GM23338 (cell line): Measurements from ENCODE around the gene ZFP62. TPM values are rescaled to one million over a fixed set of nuclear protein-coding genes. Genes with fewer than 3 reads are reported as not detected.

Source experiments
- ATAC-seq: fragments of 200-7000 bp; cut with Tn5 transposase; 3 replicates; pipeline ENCODE4 v1.9.1; 2020
- DNase-seq: peaks from one replicate; pipeline ENCODE4 v3.0.0-alpha.2; 2015; ENCODE audit warnings: low spot score
- H2AFZ ChIP-seq: fragments of 200-600 bp; sonication (generic); 2 replicates; pipeline ENCODE4 v1.8.0; 2016; ENCODE audit warnings: antibody characterized with exemption, mild to moderate bottlenecking, moderate library complexity
- H3F3A ChIP-seq: fragments of 200-600 bp; sonication (generic); replicated peaks from 2 replicates; pipeline ENCODE4 v1.8.0; 2017; ENCODE audit warnings: antibody characterized with exemption, mixed run types, low read depth
- H3K27ac ChIP-seq: fragments of 200-600 bp; sonication (generic); 2 replicates; pipeline ENCODE4 v1.6.1; 2016; ENCODE audit warnings: low read depth
- H3K27me3 ChIP-seq: fragments of 200-600 bp; sonication (generic); 2 replicates; pipeline ENCODE4 v1.8.0; 2016; ENCODE audit warnings: mild to moderate bottlenecking, mixed run types, moderate library complexity; ENCODE audit not compliant: insufficient read depth
- H3K36me3 ChIP-seq: fragments of 200-600 bp; sonication (generic); 2 replicates; pipeline ENCODE4 v1.8.0; 2016; ENCODE audit warnings: mild to moderate bottlenecking; ENCODE audit not compliant: insufficient read depth
- H3K4me1 ChIP-seq: fragments of 200-600 bp; sonication (generic); 2 replicates; pipeline ENCODE4 v1.8.0; 2016; ENCODE audit warnings: mild to moderate bottlenecking, moderate library complexity; ENCODE audit not compliant: insufficient read depth
- H3K4me2 ChIP-seq: fragments of 200-600 bp; sonication (generic); 2 replicates; pipeline ENCODE4 v1.7.1; 2017; ENCODE audit warnings: mixed run types
- H3K4me3 ChIP-seq: fragments of 200-600 bp; sonication (generic); 2 replicates; pipeline ENCODE4 v1.6.1; 2016; ENCODE audit warnings: mixed run types
- H3K79me2 ChIP-seq: fragments of 200-600 bp; sonication (generic); replicated peaks from 2 replicates; pipeline ENCODE4 v1.8.0; 2017; ENCODE audit warnings: mild to moderate bottlenecking; ENCODE audit not compliant: insufficient read depth
- H3K9me2 ChIP-seq: fragments of 200-600 bp; sonication (generic); 2 replicates; pipeline ENCODE4 v1.8.0; 2017; ENCODE audit not compliant: insufficient read depth
- H4K20me1 ChIP-seq: fragments of 200-600 bp; sonication (generic); replicated peaks from 2 replicates; pipeline ENCODE4 v1.8.0; 2017; ENCODE audit warnings: mild to moderate bottlenecking; ENCODE audit not compliant: insufficient read depth
- H3K27ac Mint-ChIP-seq: 2 replicates; pipeline ENCODE4 v1.8.0; 2020; ENCODE audit warnings: inconsistent platforms, mild to moderate bottlenecking, moderate library complexity, mixed read lengths
- H3K27me3 Mint-ChIP-seq: 3 replicates; pipeline ENCODE4 v1.8.0; 2022; ENCODE audit warnings: low read depth, mild to moderate bottlenecking, moderate library complexity, mixed read lengths, inconsistent platforms; ENCODE audit not compliant: insufficient read depth, poor library complexity
- H3K36me3 Mint-ChIP-seq: 3 replicates; pipeline ENCODE4 v1.8.0; 2021; ENCODE audit warnings: low read depth, mild to moderate bottlenecking, inconsistent platforms, moderate library complexity, mixed read lengths
- H3K4me1 Mint-ChIP-seq: 3 replicates; pipeline ENCODE4 v1.8.0; 2020; ENCODE audit warnings: mild to moderate bottlenecking, inconsistent platforms, mixed read lengths
- H3K4me3 Mint-ChIP-seq: 3 replicates; pipeline ENCODE4 v1.8.0; 2021; ENCODE audit warnings: moderate library complexity, mild to moderate bottlenecking, inconsistent platforms, mixed read lengths
- H3K9me3 Mint-ChIP-seq: 3 replicates; pipeline ENCODE4 v1.8.0; 2020; ENCODE audit warnings: moderate library complexity, mild to moderate bottlenecking, inconsistent platforms, mixed read lengths
- CREB1 ChIP-seq: fragments of 250-450 bp; sonication (Bioruptor Pico); IDR thresholded peaks from 2 replicates; pipeline ENCODE4 v1.5.0; 2020; ENCODE audit warnings: low read depth, mild to moderate bottlenecking, moderate library complexity
- EZH2 ChIP-seq: fragments of 200-600 bp; sonication (generic); IDR thresholded peaks from one replicate; pipeline ENCODE4 v1.8.0; 2017; ENCODE audit warnings: antibody characterized with exemption, mild to moderate bottlenecking, low read depth; ENCODE audit not compliant: unreplicated experiment
- EZH2phosphoT487 ChIP-seq: fragments of 200-600 bp; sonication (generic); IDR thresholded peaks from one replicate; pipeline ENCODE4 v1.8.1; 2018; ENCODE audit warnings: antibody characterized with exemption; ENCODE audit not compliant: unreplicated experiment
- JUNB ChIP-seq: IDR thresholded peaks from one replicate; pipeline ENCODE4 v1.6.1; 2016; ENCODE audit warnings: antibody characterized with exemption; ENCODE audit not compliant: unreplicated experiment
- NANOG ChIP-seq: IDR thresholded peaks from 2 replicates; pipeline ENCODE4 v1.6.1; 2016; ENCODE audit warnings: antibody characterized with exemption, borderline replicate concordance
- POLR2AphosphoS5 ChIP-seq: IDR thresholded peaks from 2 replicates; pipeline ENCODE4 v1.6.1; 2016; ENCODE audit warnings: antibody characterized with exemption, low read depth
- REST ChIP-seq: IDR thresholded peaks from one replicate; pipeline ENCODE4 v1.6.1; 2018; ENCODE audit warnings: antibody characterized with exemption; ENCODE audit not compliant: unreplicated experiment
- STAT1 ChIP-seq: IDR thresholded peaks from one replicate; pipeline ENCODE4 v1.6.1; 2016; ENCODE audit warnings: antibody characterized with exemption; ENCODE audit not compliant: unreplicated experiment
- ZNF114 ChIP-seq: fragments of 250-450 bp; sonication (Bioruptor Pico); IDR thresholded peaks from 2 replicates; pipeline ENCODE4 v1.5.0; 2020; ENCODE audit warnings: mild to moderate bottlenecking, moderate library complexity
- ZNF331 ChIP-seq: fragments of 250-450 bp; sonication (Bioruptor Pico); IDR thresholded peaks from 2 replicates; pipeline ENCODE4 v1.5.0; 2020; ENCODE audit warnings: low read depth, mild to moderate bottlenecking, moderate library complexity
- polyA plus RNA-seq: library from polyadenylated mRNA; unstranded; fragments of >200 nt; fragmentation: Nextera tagmentation; extraction: Ambion mirVana; gene quantifications from 2 replicates; pipeline ENCODE4 v1.2.1, GENCODE V29; 2016
- total RNA-seq: library from RNA; depleted of rRNA; stranded (reverse); fragments of >200 nt; shearing (Covaris generic); gene quantifications from 2 replicates; pipeline ENCODE4 v1.2.3, GENCODE V29; 2014
- TF ChIP-seq, protein P1 (sequence below): IDR thresholded peaks from 2 replicates; pipeline ENCODE4 v1.6.1; 2016; ENCODE audit warnings: antibody characterized with exemption
- TF ChIP-seq, protein P2 (sequence below): fragments of 250-450 bp; sonication (Bioruptor Pico); IDR thresholded peaks from 2 replicates; pipeline ENCODE4 v1.5.0; 2020; ENCODE audit warnings: mild to moderate bottlenecking, moderate library complexity
- TF ChIP-seq, protein P3 (sequence below), 2 experiments: fragments of 200-600 bp in 1 of 2; sonication (generic) in 1 of 2; conservative IDR thresholded peaks; 2 replicates each; pipeline versions ENCODE4 v1.5.1 to v1.6.1; 2016 to 2017; ENCODE audit warnings: antibody characterized with exemption in 2 of 2, low read depth in 2 of 2, mild to moderate bottlenecking in 2 of 2, moderate library complexity in 1 of 2

ZFP62 gene
- total and polyA plus RNA-seq, 2 experiments from 2014 or later, result 32.9 to 33.2 TPM

GRCh38 chr5:180806351-180807011, 54.6 kb downstream of the ZFP62 start:
- H3K4me3 Mint-ChIP-seq, result peak overlapping the region; percentile 47; the same call in 1 of the 3 replicates
- Histone ChIP-seq H3K4me2 (no peak overlapping the region), H3F3A (peaks cover 11% of the 10 kb centered on the region; the same call in 1 of the 2 replicates), H3K36me3 (no peaks in the 10 kb centered on the region), H3K27me3 (no peaks in the 10 kb centered on the region), H3K27ac (no peak overlapping the region), H3K9me2 (no peaks in the 10 kb centered on the region), H3K4me3 (no peak overlapping the region), H2AFZ (no peak overlapping the region), H4K20me1 (no peaks in the 10 kb centered on the region; the same call in 1 of the 2 replicates), H3K4me1 (peaks cover 37% of the 10 kb centered on the region), H3K79me2 (peaks cover 43% of the 10 kb centered on the region)
- no peak for TF ChIP-seq ZNF114 (CRISPR knock-in tag)
- TF ChIP-seq, protein P1, sequence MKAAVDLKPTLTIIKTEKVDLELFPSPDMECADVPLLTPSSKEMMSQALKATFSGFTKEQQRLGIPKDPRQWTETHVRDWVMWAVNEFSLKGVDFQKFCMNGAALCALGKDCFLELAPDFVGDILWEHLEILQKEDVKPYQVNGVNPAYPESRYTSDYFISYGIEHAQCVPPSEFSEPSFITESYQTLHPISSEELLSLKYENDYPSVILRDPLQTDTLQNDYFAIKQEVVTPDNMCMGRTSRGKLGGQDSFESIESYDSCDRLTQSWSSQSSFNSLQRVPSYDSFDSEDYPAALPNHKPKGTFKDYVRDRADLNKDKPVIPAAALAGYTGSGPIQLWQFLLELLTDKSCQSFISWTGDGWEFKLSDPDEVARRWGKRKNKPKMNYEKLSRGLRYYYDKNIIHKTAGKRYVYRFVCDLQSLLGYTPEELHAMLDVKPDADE, result no peak
- no peak for TF ChIP-seq REST
- TF ChIP-seq EZH2phosphoT487, result no peak
- TF ChIP-seq, protein P2, sequence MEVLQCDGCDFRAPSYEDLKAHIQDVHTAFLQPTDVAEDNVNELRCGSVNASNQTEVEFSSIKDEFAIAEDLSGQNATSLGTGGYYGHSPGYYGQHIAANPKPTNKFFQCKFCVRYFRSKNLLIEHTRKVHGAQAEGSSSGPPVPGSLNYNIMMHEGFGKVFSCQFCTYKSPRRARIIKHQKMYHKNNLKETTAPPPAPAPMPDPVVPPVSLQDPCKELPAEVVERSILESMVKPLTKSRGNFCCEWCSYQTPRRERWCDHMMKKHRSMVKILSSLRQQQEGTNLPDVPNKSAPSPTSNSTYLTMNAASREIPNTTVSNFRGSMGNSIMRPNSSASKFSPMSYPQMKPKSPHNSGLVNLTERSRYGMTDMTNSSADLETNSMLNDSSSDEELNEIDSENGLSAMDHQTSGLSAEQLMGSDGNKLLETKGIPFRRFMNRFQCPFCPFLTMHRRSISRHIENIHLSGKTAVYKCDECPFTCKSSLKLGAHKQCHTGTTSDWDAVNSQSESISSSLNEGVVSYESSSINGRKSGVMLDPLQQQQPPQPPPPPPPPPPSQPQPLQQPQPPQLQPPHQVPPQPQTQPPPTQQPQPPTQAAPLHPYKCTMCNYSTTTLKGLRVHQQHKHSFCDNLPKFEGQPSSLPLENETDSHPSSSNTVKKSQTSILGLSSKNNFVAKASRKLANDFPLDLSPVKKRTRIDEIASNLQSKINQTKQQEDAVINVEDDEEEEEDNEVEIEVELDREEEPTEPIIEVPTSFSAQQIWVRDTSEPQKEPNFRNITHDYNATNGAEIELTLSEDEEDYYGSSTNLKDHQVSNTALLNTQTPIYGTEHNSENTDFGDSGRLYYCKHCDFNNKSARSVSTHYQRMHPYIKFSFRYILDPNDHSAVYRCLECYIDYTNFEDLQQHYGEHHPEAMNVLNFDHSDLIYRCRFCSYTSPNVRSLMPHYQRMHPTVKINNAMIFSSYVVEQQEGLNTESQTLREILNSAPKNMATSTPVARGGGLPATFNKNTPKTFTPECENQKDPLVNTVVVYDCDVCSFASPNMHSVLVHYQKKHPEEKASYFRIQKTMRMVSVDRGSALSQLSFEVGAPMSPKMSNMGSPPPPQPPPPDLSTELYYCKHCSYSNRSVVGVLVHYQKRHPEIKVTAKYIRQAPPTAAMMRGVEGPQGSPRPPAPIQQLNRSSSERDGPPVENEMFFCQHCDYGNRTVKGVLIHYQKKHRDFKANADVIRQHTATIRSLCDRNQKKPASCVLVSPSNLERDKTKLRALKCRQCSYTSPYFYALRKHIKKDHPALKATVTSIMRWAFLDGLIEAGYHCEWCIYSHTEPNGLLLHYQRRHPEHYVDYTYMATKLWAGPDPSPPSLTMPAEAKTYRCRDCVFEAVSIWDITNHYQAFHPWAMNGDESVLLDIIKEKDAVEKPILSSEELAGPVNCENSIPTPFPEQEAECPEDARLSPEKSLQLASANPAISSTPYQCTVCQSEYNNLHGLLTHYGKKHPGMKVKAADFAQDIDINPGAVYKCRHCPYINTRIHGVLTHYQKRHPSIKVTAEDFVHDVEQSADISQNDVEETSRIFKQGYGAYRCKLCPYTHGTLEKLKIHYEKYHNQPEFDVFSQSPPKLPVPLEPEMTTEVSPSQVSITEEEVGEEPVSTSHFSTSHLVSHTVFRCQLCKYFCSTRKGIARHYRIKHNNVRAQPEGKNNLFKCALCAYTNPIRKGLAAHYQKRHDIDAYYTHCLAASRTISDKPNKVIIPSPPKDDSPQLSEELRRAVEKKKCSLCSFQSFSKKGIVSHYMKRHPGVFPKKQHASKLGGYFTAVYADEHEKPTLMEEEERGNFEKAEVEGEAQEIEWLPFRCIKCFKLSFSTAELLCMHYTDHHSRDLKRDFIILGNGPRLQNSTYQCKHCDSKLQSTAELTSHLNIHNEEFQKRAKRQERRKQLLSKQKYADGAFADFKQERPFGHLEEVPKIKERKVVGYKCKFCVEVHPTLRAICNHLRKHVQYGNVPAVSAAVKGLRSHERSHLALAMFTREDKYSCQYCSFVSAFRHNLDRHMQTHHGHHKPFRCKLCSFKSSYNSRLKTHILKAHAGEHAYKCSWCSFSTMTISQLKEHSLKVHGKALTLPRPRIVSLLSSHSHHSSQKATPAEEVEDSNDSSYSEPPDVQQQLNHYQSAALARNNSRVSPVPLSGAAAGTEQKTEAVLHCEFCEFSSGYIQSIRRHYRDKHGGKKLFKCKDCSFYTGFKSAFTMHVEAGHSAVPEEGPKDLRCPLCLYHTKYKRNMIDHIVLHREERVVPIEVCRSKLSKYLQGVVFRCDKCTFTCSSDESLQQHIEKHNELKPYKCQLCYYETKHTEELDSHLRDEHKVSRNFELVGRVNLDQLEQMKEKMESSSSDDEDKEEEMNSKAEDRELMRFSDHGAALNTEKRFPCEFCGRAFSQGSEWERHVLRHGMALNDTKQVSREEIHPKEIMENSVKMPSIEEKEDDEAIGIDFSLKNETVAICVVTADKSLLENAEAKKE, result no peak
- no peak for TF ChIP-seq JUNB
- no peak for TF ChIP-seq ZNF331 (CRISPR knock-in tag)
- no peak for TF ChIP-seq EZH2
- no peak for TF ChIP-seq CREB1 (CRISPR knock-in tag)
- TF ChIP-seq POLR2AphosphoS5, result no peak
- no peak for TF ChIP-seq NANOG
- TF ChIP-seq STAT1, result no peak
- TF ChIP-seq, protein P3, sequence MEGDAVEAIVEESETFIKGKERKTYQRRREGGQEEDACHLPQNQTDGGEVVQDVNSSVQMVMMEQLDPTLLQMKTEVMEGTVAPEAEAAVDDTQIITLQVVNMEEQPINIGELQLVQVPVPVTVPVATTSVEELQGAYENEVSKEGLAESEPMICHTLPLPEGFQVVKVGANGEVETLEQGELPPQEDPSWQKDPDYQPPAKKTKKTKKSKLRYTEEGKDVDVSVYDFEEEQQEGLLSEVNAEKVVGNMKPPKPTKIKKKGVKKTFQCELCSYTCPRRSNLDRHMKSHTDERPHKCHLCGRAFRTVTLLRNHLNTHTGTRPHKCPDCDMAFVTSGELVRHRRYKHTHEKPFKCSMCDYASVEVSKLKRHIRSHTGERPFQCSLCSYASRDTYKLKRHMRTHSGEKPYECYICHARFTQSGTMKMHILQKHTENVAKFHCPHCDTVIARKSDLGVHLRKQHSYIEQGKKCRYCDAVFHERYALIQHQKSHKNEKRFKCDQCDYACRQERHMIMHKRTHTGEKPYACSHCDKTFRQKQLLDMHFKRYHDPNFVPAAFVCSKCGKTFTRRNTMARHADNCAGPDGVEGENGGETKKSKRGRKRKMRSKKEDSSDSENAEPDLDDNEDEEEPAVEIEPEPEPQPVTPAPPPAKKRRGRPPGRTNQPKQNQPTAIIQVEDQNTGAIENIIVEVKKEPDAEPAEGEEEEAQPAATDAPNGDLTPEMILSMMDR (conservative IDR thresholded peaks at IDR 0.05; ENCODE audit: low read depth in 2 of 2), result no peak
- peaks cover 67% of the 10 kb centered on the region for H3K4me1 Mint-ChIP-seq
- no peaks in the 10 kb centered on the region; the same call in 2 of the 3 replicates for H3K9me3 Mint-ChIP-seq
- no peak overlapping the region; the same call in 1 of the 2 replicates for H3K27ac Mint-ChIP-seq
- H3K27me3 Mint-ChIP-seq, result peaks cover 6% of the 10 kb centered on the region
- H3K36me3 Mint-ChIP-seq, result peaks cover 21% of the 10 kb centered on the region; the same call in 2 of the 3 replicates
- ATAC-seq (no peak), DNase-seq (no peak)
